Activated CD4-positive, CD25-positive, alpha-beta regulatory T cell treated with anti-CD3 and anti-CD28 coated beads, Interleukin-2, amount 50 U/mL, for 24 hours (primary cell): ENCODE results near the gene C11orf68.
"Not testable (repeated sequence)": the region's sequence is repeated elsewhere in the genome, so short reads cannot be mapped to it uniquely, and the experiment has no call there.

Experiments
- ATAC-seq, 2 donors: fragments of 150-1000 bp; cut with Tn5 transposase; one replicate each; pipeline ENCODE4 v1.10.0; 2021; ENCODE audit warnings: mild to moderate bottlenecking in 1 of 2, moderate library complexity in 1 of 2

The C11orf68 gene

GRCh38 chr11:65912845-65913244, 6.0 kb downstream of the C11orf68 start:
- no peak for ATAC-seq

- no peak for ATAC-seq
Observed at GRCh38 chr11:65911682-65912568, 6.9 kb downstream of the C11orf68 start.

GRCh38 chr11:65907878-65908277, 11.0 kb downstream of the C11orf68 start:
- no peak for ATAC-seq

- no peak for ATAC-seq
Observed at GRCh38 chr11:65906602-65907001, 12.3 kb downstream of the C11orf68 start.

GRCh38 chr11:65903715-65904114, 15.1 kb downstream of the C11orf68 start:
- ATAC-seq, result no peak

GRCh38 chr11:65903068-65903481, 15.8 kb downstream of the C11orf68 start:
- no peak for ATAC-seq

- no peak for ATAC-seq
Observed at GRCh38 chr11:65900899-65901180, 18.0 kb downstream of the C11orf68 start.

- peak; percentile 84 for ATAC-seq
Observed at GRCh38 chr11:65900125-65900898, 18.6 kb downstream of the C11orf68 start, which contains the start of gene FOSL1. Gene FOSL1 (minus strand): TSS chr11:65900388. CDS start chr11:65900339, 49 bp downstream.

GRCh38 chr11:65899356-65900124, 19.3 kb downstream of the C11orf68 start:
- peak; percentile 50 for ATAC-seq

GRCh38 chr11:65898656-65899355, 20.1 kb downstream of the C11orf68 start:
- ATAC-seq, result no peak

- ATAC-seq, result no peak
Observed at GRCh38 chr11:65897020-65897471, 21.8 kb downstream of the C11orf68 start.

- no peak for ATAC-seq
Observed at GRCh38 chr11:65896034-65896999, 22.5 kb downstream of the C11orf68 start.

- ATAC-seq, result no peak
Observed at GRCh38 chr11:65895482-65895981, 23.3 kb downstream of the C11orf68 start.

GRCh38 chr11:65894034-65894591, 24.7 kb downstream of the C11orf68 start:
- no peak for ATAC-seq

GRCh38 chr11:65892661-65893317, 26.1 kb downstream of the C11orf68 start:
- ATAC-seq, result no peak

- not testable (repeated sequence) for ATAC-seq
Observed at GRCh38 chr11:65892137-65892540, 26.7 kb downstream of the C11orf68 start.

GRCh38 chr11:65891219-65892136, 27.4 kb downstream of the C11orf68 start:
- no peak for ATAC-seq

- peak; percentile 64 to 72 for ATAC-seq
Observed at GRCh38 chr11:65890324-65891218, 28.3 kb downstream of the C11orf68 start, which contains the start of gene CCDC85B. Gene CCDC85B (plus strand): TSS chr11:65890673. CDS start chr11:65890784, 111 bp downstream.
